GM12891 (cell line): ENCODE data around the gene ZNF316.

Experiments used
- PAX5 ChIP-seq: IDR thresholded peaks from 2 replicates; pipeline ENCODE4 v1.6.1; 2011; ENCODE audit warnings: low read length, moderate library complexity, mild to moderate bottlenecking; ENCODE audit not compliant: insufficient read depth, severe bottlenecking
- POLR2A ChIP-seq: IDR thresholded peaks from 2 replicates; pipeline ENCODE4 v1.6.1; 2011; ENCODE audit warnings: low read depth, low read length, control low read depth
- POLR2AphosphoS5 ChIP-seq: IDR thresholded peaks from 2 replicates; pipeline ENCODE4 v1.6.1; 2011; ENCODE audit warnings: low read depth, low read length, control low read depth
- POU2F2 ChIP-seq: IDR thresholded peaks from 2 replicates; pipeline ENCODE4 v1.6.1; 2011; ENCODE audit warnings: low read depth, mild to moderate bottlenecking, control low read depth, low read length, moderate library complexity
- SPI1 ChIP-seq: IDR thresholded peaks from 2 replicates; pipeline ENCODE4 v1.6.1; 2011; ENCODE audit warnings: low read depth, low read length, control low read depth
- TAF1 ChIP-seq: IDR thresholded peaks from 2 replicates; pipeline ENCODE4 v1.6.1; 2011; ENCODE audit warnings: low read depth, low read length, control low read depth

GRCh38 chr7:6604458-6604857, 32.7 kb upstream of the ZNF316 start:
- no peak for TF ChIP-seq POLR2AphosphoS5
- TF ChIP-seq TAF1, result no peak
- no peak for TF ChIP-seq POLR2A
- TF ChIP-seq SPI1, result no peak
- TF ChIP-seq PAX5, result no peak
- TF ChIP-seq POU2F2, result no peak
